Spleen (tissue), 7 donors: ENCODE results near the gene REXO4.

ENCODE experiments used
- CTCF ChIP-seq, 11 experiments: fragments of 200-600 bp in 7 of 11; fragments of 450-650 bp in 4 of 11; sonication (generic) in 4 of 11; IDR thresholded peaks in 8 of 11; conservative IDR thresholded peaks in 3 of 11; 1 replicate in 7 of 11; 2 replicates in 4 of 11; pipeline versions ENCODE4 v1.4.0 to v1.8.0; 2016 to 2021; ENCODE audit warnings: antibody characterized with exemption in 11 of 11, inconsistent platforms in 4 of 11, mild to moderate bottlenecking in 1 of 11
- POLR2A ChIP-seq, 3 donors: fragments of 450-650 bp; IDR thresholded peaks; one replicate each; pipeline ENCODE4 v1.5.1; 2017; ENCODE audit warnings: antibody characterized with exemption in 3 of 3, mild to moderate bottlenecking in 1 of 3
- POLR2AphosphoS5 ChIP-seq, 3 donors: sonication (generic); formaldehyde crosslinking; IDR thresholded peaks; one replicate each; pipeline ENCODE4 v1.5.1; 2017; ENCODE audit warnings: antibody characterized with exemption in 3 of 3
- donor health status: DM: no; HTN: no; CAD: no; lungs with moderate emphysema.
- donor health status: DM: no; HTN: no; CAD: no.
- donor health status: DM: no; HTN: no; CAD: no.

- TF ChIP-seq POLR2A (IDR thresholded peaks at IDR 0.05) (no peak), CTCF (IDR thresholded peaks at IDR 0.05 in 8 of 11, conservative IDR thresholded peaks at IDR 0.05 in 3 of 11) (no peak), POLR2AphosphoS5 (IDR thresholded peaks at IDR 0.05) (no peak)
Measured at GRCh38 chr9:133454325-133454724, 36.5 kb upstream of the REXO4 start.
